H1 (cell line): ENCODE measurements around the gene COA1. TPM values are rescaled to one million over a fixed set of nuclear protein-coding genes. Genes with fewer than 3 reads are reported as not detected.

ENCODE experiments used
- CTCF ChIA-PET: fragments of 300-600 bp; sonication (Branson Sonifier 250); formaldehyde crosslinking; loops from one replicate; lab custom pipeline; 2021; ENCODE audit not compliant: partially characterized antibody; lab: Charles Lee
- POLR2A ChIA-PET: fragments of 300-600 bp; sonication (Branson Sonifier 250); formaldehyde crosslinking; loops from one replicate; lab custom pipeline; 2021; ENCODE audit warnings: inconsistent platforms; ENCODE audit not compliant: partially characterized antibody; lab: Charles Lee
- DNase-seq, 2 experiments: peaks; one replicate each; pipeline versions ENCODE4 v3.0.0 to v3.0.0-alpha.2; 2010 to 2022; ENCODE audit warnings: low spot score in 2 of 2, low read depth in 1 of 2, mixed read lengths in 1 of 2
- FAIRE-seq: peaks from 2 replicates; lab custom pipeline; 2011; peaks lifted over from hg19 to GRCh38; lab: Jason Lieb, UNC
- H2AFZ ChIP-seq: 2 replicates; pipeline ENCODE4 v1.8.1; 2012; ENCODE audit warnings: low read length, inconsistent platforms
- H2AK5ac ChIP-seq: 2 replicates; pipeline ENCODE4 v1.6.1; 2013; ENCODE audit warnings: low read depth, low read length
- H2BK120ac ChIP-seq: replicated peaks from 2 replicates; pipeline ENCODE3; 2013; ENCODE audit warnings: low read depth, low read length, inconsistent platforms
- H2BK12ac ChIP-seq: 2 replicates; pipeline ENCODE4 v1.6.1; 2013; ENCODE audit warnings: low read depth, low read length
- H2BK15ac ChIP-seq: 2 replicates; pipeline ENCODE4 v1.6.1; 2013; ENCODE audit warnings: low read length
- H2BK20ac ChIP-seq: 2 replicates; pipeline ENCODE4 v1.6.1; 2013; ENCODE audit warnings: low read length
- H2BK5ac ChIP-seq: 2 replicates; pipeline ENCODE4 v1.6.1; 2013; ENCODE audit warnings: low read depth, low read length
- H3K14ac ChIP-seq: 2 replicates; pipeline ENCODE4 v1.6.1; 2013; ENCODE audit warnings: inconsistent platforms; ENCODE audit not compliant: insufficient read length
- H3K18ac ChIP-seq: 2 replicates; pipeline ENCODE4 v1.6.1; 2013; ENCODE audit warnings: low read length; ENCODE audit errors: extremely low read depth
- H3K23ac ChIP-seq: 2 replicates; pipeline ENCODE4 v1.6.1; 2013; ENCODE audit warnings: inconsistent platforms; ENCODE audit not compliant: insufficient read length
- H3K23me2 ChIP-seq: 2 replicates; pipeline ENCODE4 v1.6.1; 2013; ENCODE audit warnings: low read depth, low read length
- H3K27ac ChIP-seq: 2 replicates; pipeline ENCODE4 v1.6.1; 2011; ENCODE audit warnings: low read depth, low read length, inconsistent platforms
- H3K27me3 ChIP-seq, 4 experiments: replicated peaks in 1 of 4; 1 replicate in 1 of 4; 2 replicates in 3 of 4; pipeline versions ENCODE4 v1.6.1 to v1.8.1; 2011 to 2013; ENCODE audit warnings: low read length in 3 of 4, mild to moderate bottlenecking in 3 of 4, inconsistent platforms in 2 of 4, mixed read lengths in 2 of 4, moderate library complexity in 1 of 4; ENCODE audit not compliant: control insufficient read depth in 3 of 4, insufficient read depth in 3 of 4; ENCODE audit errors: extremely low read depth in 1 of 4
- H3K36me3 ChIP-seq, 4 experiments: 2 replicates each; pipeline versions ENCODE4 v1.6.1 to v1.8.1; 2011 to 2013; ENCODE audit warnings: mild to moderate bottlenecking in 4 of 4, low read length in 3 of 4, moderate library complexity in 2 of 4, control low read depth in 1 of 4, inconsistent platforms in 1 of 4; ENCODE audit not compliant: insufficient read depth in 4 of 4, control insufficient read depth in 2 of 4
- H3K4ac ChIP-seq: replicated peaks from 2 replicates; pipeline ENCODE3; 2013; ENCODE audit warnings: low read length, low read depth, mixed read lengths, inconsistent platforms; ENCODE audit not compliant: insufficient read length
- H3K4me1 ChIP-seq, 4 experiments: replicated peaks in 1 of 4; 1 replicate in 1 of 4; 2 replicates in 3 of 4; pipeline versions ENCODE4 v1.6.1 to v1.8.1; 2011 to 2013; ENCODE audit warnings: low read length in 3 of 4, inconsistent platforms in 2 of 4, mixed read lengths in 1 of 4; ENCODE audit not compliant: insufficient read depth in 4 of 4, control insufficient read depth in 3 of 4
- H3K4me2 ChIP-seq, 2 experiments: 2 replicates each; pipeline versions ENCODE4 v1.6.1 to v1.8.1; 2011 to 2013; ENCODE audit warnings: low read depth in 2 of 2, low read length in 2 of 2, control low read depth in 1 of 2, inconsistent platforms in 1 of 2, mild to moderate bottlenecking in 1 of 2; ENCODE audit not compliant: insufficient read depth in 1 of 2
- H3K4me3 ChIP-seq, 4 experiments: fragments of 200-600, 300-600 bp in 1 of 4; sonication (generic), shearing (Covaris generic), sonication (Bioruptor Twin) in 1 of 4; 2 replicates each; pipeline versions ENCODE4 v1.5.1 to v1.8.1; 2011 to 2016; ENCODE audit warnings: low read length in 4 of 4, low read depth in 3 of 4, control low read depth in 2 of 4, inconsistent platforms in 2 of 4, mild to moderate bottlenecking in 2 of 4, mixed read lengths in 1 of 4, moderate library complexity in 1 of 4; ENCODE audit not compliant: insufficient read depth in 2 of 4; ENCODE audit errors: extremely low read depth in 1 of 4
- H3K56ac ChIP-seq: replicated peaks from 2 replicates; pipeline ENCODE3; 2013; ENCODE audit warnings: low read depth, mild to moderate bottlenecking, mixed read lengths, low read length, inconsistent platforms; ENCODE audit not compliant: insufficient read length
- H3K79me1 ChIP-seq: 2 replicates; pipeline ENCODE4 v1.6.1; 2013; ENCODE audit warnings: low read depth, low read length, control low read depth
- H3K79me2 ChIP-seq, 2 experiments: 2 replicates each; pipeline versions ENCODE4 v1.6.1 to v1.8.1; 2012 to 2013; ENCODE audit warnings: low read length in 2 of 2, mild to moderate bottlenecking in 2 of 2, inconsistent platforms in 1 of 2; ENCODE audit not compliant: insufficient read depth in 2 of 2, control insufficient read depth in 1 of 2
- H3K9ac ChIP-seq, 4 experiments: replicated peaks in 1 of 4; 1 replicate in 1 of 4; 2 replicates in 3 of 4; pipeline versions ENCODE4 v1.6.1 to v1.8.1; 2011 to 2013; ENCODE audit warnings: low read depth in 3 of 4, low read length in 3 of 4, control low read depth in 2 of 4, mild to moderate bottlenecking in 2 of 4, moderate library complexity in 2 of 4, inconsistent platforms in 1 of 4; ENCODE audit errors: extremely low read depth in 1 of 4
- H3K9me3 ChIP-seq, 2 experiments: 2 replicates each; pipeline versions ENCODE4 v1.6.1 to v1.8.1; 2012 to 2013; ENCODE audit warnings: mild to moderate bottlenecking in 2 of 2, moderate library complexity in 2 of 2, control low read depth in 1 of 2, inconsistent platforms in 1 of 2, low read depth in 1 of 2, low read length in 1 of 2, mixed read lengths in 1 of 2; ENCODE audit not compliant: insufficient read depth in 2 of 2
- H4K20me1 ChIP-seq, 2 experiments: replicated peaks in 1 of 2; 2 replicates each; pipeline versions ENCODE3 to v1.8.1; 2011 to 2013; ENCODE audit warnings: inconsistent platforms in 2 of 2, low read length in 2 of 2, mild to moderate bottlenecking in 1 of 2; ENCODE audit not compliant: insufficient read depth in 2 of 2, control insufficient read depth in 1 of 2
- H4K5ac ChIP-seq: 2 replicates; pipeline ENCODE4 v1.6.1; 2013; ENCODE audit warnings: low read length, low read depth, mixed read lengths, inconsistent platforms; ENCODE audit not compliant: insufficient read length
- H4K8ac ChIP-seq: 2 replicates; pipeline ENCODE4 v1.8.0; 2013; ENCODE audit warnings: mild to moderate bottlenecking, moderate library complexity, low read length, inconsistent platforms; ENCODE audit not compliant: insufficient read depth; ENCODE audit errors: extremely low read depth
- H4K91ac ChIP-seq: replicated peaks from 2 replicates; pipeline ENCODE3; 2013; ENCODE audit warnings: low read length, mixed read lengths, inconsistent platforms; ENCODE audit not compliant: insufficient read length
- CBX5 ChIP-seq: fragments of 300-800, 300-1000 bp; sonication (generic); IDR thresholded peaks from 2 replicates; pipeline ENCODE4 v1.7.1; 2016; ENCODE audit warnings: antibody characterized with exemption, low read length, low read depth
- CHD1 ChIP-seq: IDR thresholded peaks from 2 replicates; pipeline ENCODE4 v1.6.1; 2012; ENCODE audit warnings: low read depth, low read length, improper control_type of control experiment
- CREB1 ChIP-seq: IDR thresholded peaks from 2 replicates; pipeline ENCODE4 v1.6.1; 2012; ENCODE audit warnings: inconsistent platforms
- MAFK ChIP-seq: IDR thresholded peaks from 2 replicates; pipeline ENCODE4 v1.6.1; 2012; ENCODE audit warnings: low read depth, mild to moderate bottlenecking, improper control_type of control experiment, low read length
- MAX ChIP-seq: IDR thresholded peaks from 2 replicates; pipeline ENCODE4 v1.6.1; 2012; ENCODE audit warnings: inconsistent platforms
- NRF1 ChIP-seq: IDR thresholded peaks from 2 replicates; pipeline ENCODE4 v1.6.1; 2011; ENCODE audit warnings: mild to moderate bottlenecking, low read depth, low read length, improper control_type of control experiment
- PHF8 ChIP-seq: fragments of 200-600 bp; sonication (generic); conservative IDR thresholded peaks from 2 replicates; pipeline ENCODE4 v1.7.1; 2012; ENCODE audit warnings: low read depth, mild to moderate bottlenecking, inconsistent platforms, low read length, moderate library complexity
- SIN3A ChIP-seq, 2 experiments: IDR thresholded peaks in 1 of 2; conservative IDR thresholded peaks in 1 of 2; 2 replicates each; pipeline ENCODE4 v1.6.1; 2011 to 2012; ENCODE audit warnings: low read length in 2 of 2, improper control_type of control experiment in 1 of 2, low read depth in 1 of 2, mild to moderate bottlenecking in 1 of 2
- TAF7 ChIP-seq: optimal IDR thresholded peaks from 2 replicates; pipeline ENCODE3; 2011; ENCODE audit warnings: low read depth, mild to moderate bottlenecking, inconsistent platforms, low read length, moderate library complexity, borderline replicate concordance
- TBP ChIP-seq: IDR thresholded peaks from 2 replicates; pipeline ENCODE4 v1.6.1; 2011; ENCODE audit warnings: low read depth, low read length, improper control_type of control experiment
- YY1 ChIP-seq: IDR thresholded peaks from 2 replicates; pipeline ENCODE4 v1.6.1; 2011; ENCODE audit warnings: low read depth, mild to moderate bottlenecking, low read length
- WGBS, 2 experiments: shearing (Covaris generic) in 1 of 2; methylation state at CpG; one replicate each; pipeline versions ENCODE4 v1.1.6 to v1.1.7; 2013 to 2015; ENCODE audit warnings: low lambda C conversion rate in 2 of 2, mixed read lengths in 2 of 2, inconsistent platforms in 1 of 2, low coverage in 1 of 2, missing lambda C conversion rate in 1 of 2; ENCODE audit not compliant: insufficient replicate concordance in 2 of 2, insufficient coverage in 1 of 2, insufficient read length in 1 of 2; ENCODE audit errors: extremely low coverage in 1 of 2, missing lambda C conversion rate in 1 of 2; 5-methylcytosine and 5-hydroxymethylcytosine counted together
- polyA plus RNA-seq, 7 experiments: library from polyadenylated mRNA; depleted of rRNA in 3 of 7; stranded (reverse) in 5 of 7; unstranded in 2 of 7; fragments of >200 nt in 5 of 7; fragments of 200-250 nt in 2 of 7; gene quantifications; 1 replicate in 5 of 7; 2 replicates in 1 of 7; 4 replicates in 1 of 7; pipeline versions ENCODE4 v1.2.1 to v1.2.3, GENCODE V29; 2011 to 2013; ENCODE audit warnings: missing spikeins in 2 of 7, mixed read lengths in 2 of 7
- total RNA-seq: library from RNA; stranded (reverse); fragmentation: NEBNext Ultra II Directional; extraction: Animal tissue kit (Norgen Biotek cat#: 25700); gene quantifications from 2 replicates; pipeline ENCODE4 v1.2.1, GENCODE V29; 2021
- TF ChIP-seq, protein P1 (sequence below): IDR thresholded peaks from 2 replicates; pipeline ENCODE4 v1.6.1; 2011; ENCODE audit warnings: low read depth, mild to moderate bottlenecking, low read length; ENCODE audit not compliant: insufficient read depth

COA1 gene
- total and polyA plus RNA-seq, 2 of the 8 experiments (the other 6 are each of a cell fraction or from before 2014, with no cell fraction given), result 98.6 to 143 TPM

DNA sequence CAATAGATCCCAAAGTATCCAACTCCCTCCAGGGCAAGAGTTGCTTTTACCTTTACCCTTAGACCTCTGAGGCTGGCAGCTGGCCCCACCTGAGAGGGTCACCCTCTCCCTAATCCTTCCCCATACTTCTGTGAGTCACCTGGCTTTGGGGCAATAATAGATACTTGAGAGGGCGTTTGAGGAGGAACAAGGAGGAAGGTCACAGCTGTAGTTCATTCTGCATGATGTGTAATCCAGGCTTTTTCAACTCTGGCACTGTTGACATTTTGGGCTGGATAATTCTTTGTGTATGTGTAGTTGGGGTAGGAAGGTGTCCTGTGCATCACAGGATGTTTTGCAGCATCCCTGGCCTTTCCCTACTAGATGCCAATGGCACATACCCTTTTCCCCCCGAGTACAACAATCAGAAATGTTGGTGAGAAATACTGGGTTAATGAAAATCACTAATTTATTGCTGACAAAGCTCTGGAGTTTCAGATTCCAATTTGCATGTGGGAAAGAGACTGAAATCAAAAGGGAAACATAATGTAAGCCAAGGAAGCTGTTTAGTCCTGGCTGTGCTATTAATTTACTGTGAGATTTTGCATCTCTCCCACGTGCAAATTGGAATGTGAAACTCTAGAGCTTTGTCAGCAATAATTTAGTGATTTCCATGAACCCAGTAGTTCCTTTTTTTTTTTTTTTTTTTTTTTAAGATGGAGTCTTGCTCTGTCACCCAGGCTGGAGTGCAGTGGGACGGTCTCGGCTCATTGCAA, 32.8 kb upstream of the COA1 start:
- Histone ChIP-seq H3K36me3 (no peaks in the 10 kb centered on the region), H3K4me3 (no peak overlapping the region), H3K9ac (no peak overlapping the region), H3K4me1 (peaks cover 0 to 12% (median 8%) of the 10 kb centered on the region in 4 experiments; a peak in 5 of 7 replicates), H3K9me3 (no peaks in the 10 kb centered on the region), H3K27ac (no peak overlapping the region), H3K23ac (no peak overlapping the region), H4K8ac (no peak overlapping the region), H3K23me2 (peaks cover 4% of the 10 kb centered on the region), H4K91ac (no peak overlapping the region), H3K56ac (no peak overlapping the region), H2BK20ac (no peak overlapping the region), H2AK5ac (no peak overlapping the region), H3K14ac (no peak overlapping the region), H2BK15ac (no peak overlapping the region), H4K20me1 (no peaks in the 10 kb centered on the region), H3K27me3 (peaks cover 0 to 10% (median 6%) of the 10 kb centered on the region in 4 experiments; a peak in 4 of 7 replicates), H3K4me2 (no peak overlapping the region), H4K5ac (no peak overlapping the region), H3K79me2 (no peaks in the 10 kb centered on the region), H2BK5ac (no peak overlapping the region), H3K4ac (no peak overlapping the region), H3K79me1 (peaks cover 3% of the 10 kb centered on the region; the same call in 1 of the 2 replicates), H3K18ac (no peak overlapping the region), H2AFZ (no peak overlapping the region), H2BK120ac (no peak overlapping the region), H2BK12ac (no peak overlapping the region)
- POLR2A ChIA-PET, result interaction anchor here (1.0 kb wide), 1 partner anchor 180 kb away, joined by 3 read pairs; the partner anchor contains the start of gene STK17A
- no peak for TF ChIP-seq MAFK
- TF ChIP-seq, protein P1, sequence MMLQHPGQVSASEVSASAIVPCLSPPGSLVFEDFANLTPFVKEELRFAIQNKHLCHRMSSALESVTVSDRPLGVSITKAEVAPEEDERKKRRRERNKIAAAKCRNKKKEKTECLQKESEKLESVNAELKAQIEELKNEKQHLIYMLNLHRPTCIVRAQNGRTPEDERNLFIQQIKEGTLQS, result no peak
- no peak for TF ChIP-seq MAX
- no peak for TF ChIP-seq CREB1
- no peak for TF ChIP-seq TAF7
- no peak for TF ChIP-seq SIN3A (conservative IDR thresholded peaks at IDR 0.05 in 1 of 2, IDR thresholded peaks at IDR 0.05 in 1 of 2; ENCODE audit: low read depth in 1 of 2, low read length in 2 of 2)
- TF ChIP-seq PHF8, result no peak
- TF ChIP-seq NRF1, result no peak
- TF ChIP-seq CHD1, result no peak
- no peak for TF ChIP-seq YY1
- TF ChIP-seq TBP, result no peak
- TF ChIP-seq CBX5, result no peak
- DNase-seq, result no peak
- FAIRE-seq, result no peak
- 91% methylated on average over 5 of the region's 5 CpGs; no CpG with 5 or more reads in 1 of the 2 experiments for WGBS, 2 experiments
- CTCF ChIA-PET, result interaction anchor here (1.0 to 1.9 kb wide), 4 partner anchors 33 to 323 kb away, joined by 3 to 4 read pairs (median 4); partner anchors contain the start of gene COA1
